Fibroblast of the aortic adventitia (primary cell): ENCODE measurements around the gene ATXN3. TPM values are rescaled to one million over a fixed set of nuclear protein-coding genes. Genes with fewer than 3 reads are reported as not detected.

ENCODE experiments used
- DNase-seq: peaks from one replicate; pipeline ENCODE4 v3.0.0-alpha.2; 2010; ENCODE audit warnings: low read depth
- H3K4me3 ChIP-seq: 2 replicates; pipeline ENCODE4 v1.5.1; 2011; ENCODE audit warnings: low read depth, mild to moderate bottlenecking, control low read depth, low read length, moderate library complexity
- CTCF ChIP-seq: IDR thresholded peaks from 2 replicates; pipeline ENCODE4 v1.5.1; 2011; ENCODE audit warnings: mild to moderate bottlenecking, low read length, control low read depth, inconsistent platforms; ENCODE audit not compliant: insufficient read depth
- total RNA-seq: library from RNA; depleted of rRNA; stranded (reverse); fragments of >200 nt; gene quantifications from 2 replicates; pipeline ENCODE4 v1.2.3, GENCODE V29; 2012; ENCODE audit warnings: low replicate concordance

Gene ATXN3
- total RNA-seq, 1 donor, result 53.1 TPM

- no peak overlapping the region for H3K4me3 ChIP-seq
- no peak for TF ChIP-seq CTCF
- no peak for DNase-seq
These were observed 72.3 kb downstream of the ATXN3 start for GRCh38 chr14:92033906-92034687.

- no peak overlapping the region for H3K4me3 ChIP-seq
- DNase-seq, result no peak
- no peak for TF ChIP-seq CTCF
These were observed 72.9 kb downstream of the ATXN3 start for GRCh38 chr14:92033433-92033832.

GRCh38 chr14:92026548-92027190, 79.7 kb downstream of the ATXN3 start:
- H3K4me3 ChIP-seq, result no peak overlapping the region
- DNase-seq, result no peak
- TF ChIP-seq CTCF, result no peak

- H3K4me3 ChIP-seq, result no peak overlapping the region
- DNase-seq, result no peak
- no peak for TF ChIP-seq CTCF
These were observed 84.3 kb downstream of the ATXN3 start for GRCh38 chr14:92022036-92022435.

- no peak for TF ChIP-seq CTCF
- no peak overlapping the region for H3K4me3 ChIP-seq
- no peak for DNase-seq
These were observed 84.9 kb downstream of the ATXN3 start for GRCh38 chr14:92021523-92021922.

GRCh38 chr14:92014040-92014439, 92.3 kb downstream of the ATXN3 start:
- no peak overlapping the region for H3K4me3 ChIP-seq
- no peak for DNase-seq
- TF ChIP-seq CTCF, result no peak
